HG02798 (cell line): Measurements from ENCODE around the gene ASCC2.
"Not testable (repeated sequence)": the region's sequence is repeated elsewhere in the genome, so short reads cannot be mapped to it uniquely, and the experiment has no call there.

ENCODE experiments used
- ATAC-seq: cut with Tn5 transposase; IDR thresholded peaks from one replicate; pipeline ENCODE4 v1.9.1; 2021; ENCODE audit warnings: mild to moderate bottlenecking; ENCODE audit not compliant: unreplicated experiment, poor library complexity

ASCC2 gene, protein sequence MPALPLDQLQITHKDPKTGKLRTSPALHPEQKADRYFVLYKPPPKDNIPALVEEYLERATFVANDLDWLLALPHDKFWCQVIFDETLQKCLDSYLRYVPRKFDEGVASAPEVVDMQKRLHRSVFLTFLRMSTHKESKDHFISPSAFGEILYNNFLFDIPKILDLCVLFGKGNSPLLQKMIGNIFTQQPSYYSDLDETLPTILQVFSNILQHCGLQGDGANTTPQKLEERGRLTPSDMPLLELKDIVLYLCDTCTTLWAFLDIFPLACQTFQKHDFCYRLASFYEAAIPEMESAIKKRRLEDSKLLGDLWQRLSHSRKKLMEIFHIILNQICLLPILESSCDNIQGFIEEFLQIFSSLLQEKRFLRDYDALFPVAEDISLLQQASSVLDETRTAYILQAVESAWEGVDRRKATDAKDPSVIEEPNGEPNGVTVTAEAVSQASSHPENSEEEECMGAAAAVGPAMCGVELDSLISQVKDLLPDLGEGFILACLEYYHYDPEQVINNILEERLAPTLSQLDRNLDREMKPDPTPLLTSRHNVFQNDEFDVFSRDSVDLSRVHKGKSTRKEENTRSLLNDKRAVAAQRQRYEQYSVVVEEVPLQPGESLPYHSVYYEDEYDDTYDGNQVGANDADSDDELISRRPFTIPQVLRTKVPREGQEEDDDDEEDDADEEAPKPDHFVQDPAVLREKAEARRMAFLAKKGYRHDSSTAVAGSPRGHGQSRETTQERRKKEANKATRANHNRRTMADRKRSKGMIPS

DNA sequence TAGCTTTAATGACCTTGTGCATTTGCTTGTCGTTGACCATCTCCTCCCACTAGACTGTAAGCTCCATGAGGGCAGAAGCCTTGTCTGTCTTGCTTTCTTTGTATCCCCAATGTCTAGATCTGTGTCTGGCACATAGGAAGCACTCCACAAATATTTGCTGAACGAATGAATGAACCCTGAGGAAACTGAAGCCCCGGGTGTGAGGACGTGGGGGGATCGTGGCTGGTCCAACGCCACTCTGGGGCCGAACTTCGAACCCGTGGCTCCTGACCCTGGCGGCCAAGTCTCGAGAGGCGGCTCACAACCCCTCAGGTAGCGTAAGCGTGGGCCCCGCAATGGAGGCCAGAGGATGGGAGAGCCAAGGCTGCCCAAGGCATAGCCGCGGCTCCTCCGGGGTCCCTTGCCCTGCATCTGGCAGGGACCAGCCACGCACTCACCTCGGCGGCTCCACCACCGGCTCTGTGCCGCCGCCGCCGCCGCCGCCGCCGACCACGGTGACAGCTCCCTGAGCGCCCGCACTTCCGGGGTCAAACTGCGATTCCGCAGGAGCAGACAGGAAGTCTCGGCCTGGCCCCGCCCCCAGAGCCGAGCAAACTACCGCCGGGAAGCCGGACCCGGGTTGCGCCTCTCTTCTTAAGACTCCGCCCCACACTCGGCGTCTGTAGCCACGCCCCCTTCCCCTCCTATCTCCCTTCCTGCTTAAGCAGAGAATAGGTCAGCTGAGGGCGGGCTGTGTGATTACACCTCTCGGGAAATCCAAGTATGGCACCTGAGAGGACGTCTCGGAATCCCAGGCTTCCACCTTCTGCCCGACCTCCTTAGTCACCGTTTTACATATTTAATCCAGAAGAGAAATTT is at the start of gene ASCC2:
Gene ASCC2 (minus strand): TSS at position 534 of the 858 bp plus-strand sequence. CDS start 5,949 bp downstream, outside the sequence.
- ATAC-seq, result peak; percentile 98

DNA sequence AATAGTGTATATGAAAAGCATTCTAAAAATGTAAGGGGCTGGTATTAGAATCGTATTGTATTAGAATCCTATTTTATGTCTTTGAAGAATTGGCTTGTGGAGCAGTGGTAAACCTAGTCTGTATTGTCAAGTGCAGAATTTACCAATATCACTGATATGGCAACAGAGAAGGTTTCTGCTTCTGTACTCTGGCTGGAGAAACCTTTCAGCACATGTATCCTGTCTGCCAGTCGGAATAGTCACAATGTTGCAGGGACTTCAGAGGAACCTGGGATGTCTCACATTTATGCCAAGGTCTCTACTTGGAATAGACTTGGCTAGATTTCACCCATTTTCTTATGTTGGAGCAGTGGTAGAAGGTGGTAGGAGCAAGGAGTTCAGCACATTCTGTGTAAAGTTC is 49.3 kb upstream of the ASCC2 start:
- ATAC-seq, result no peak

DNA sequence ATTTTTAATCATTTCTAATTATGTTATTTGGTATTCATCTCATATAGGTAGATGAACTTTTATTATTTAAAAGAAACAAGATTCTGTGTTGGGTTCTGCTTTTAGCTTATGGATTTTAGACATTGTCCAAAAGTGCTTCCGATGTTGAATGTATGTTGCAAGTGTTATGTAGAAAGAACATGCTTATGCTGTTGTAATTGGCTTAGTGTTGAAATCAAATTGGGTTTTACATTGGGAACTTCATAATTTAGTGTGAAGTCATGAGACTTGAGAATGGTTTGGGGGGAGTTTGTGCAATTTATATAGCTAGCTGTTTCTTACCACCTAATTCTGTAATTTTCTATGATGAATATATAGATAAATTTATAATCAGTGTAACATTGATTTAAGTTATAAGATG is 48.5 kb upstream of the ASCC2 start:
- no peak for ATAC-seq

DNA sequence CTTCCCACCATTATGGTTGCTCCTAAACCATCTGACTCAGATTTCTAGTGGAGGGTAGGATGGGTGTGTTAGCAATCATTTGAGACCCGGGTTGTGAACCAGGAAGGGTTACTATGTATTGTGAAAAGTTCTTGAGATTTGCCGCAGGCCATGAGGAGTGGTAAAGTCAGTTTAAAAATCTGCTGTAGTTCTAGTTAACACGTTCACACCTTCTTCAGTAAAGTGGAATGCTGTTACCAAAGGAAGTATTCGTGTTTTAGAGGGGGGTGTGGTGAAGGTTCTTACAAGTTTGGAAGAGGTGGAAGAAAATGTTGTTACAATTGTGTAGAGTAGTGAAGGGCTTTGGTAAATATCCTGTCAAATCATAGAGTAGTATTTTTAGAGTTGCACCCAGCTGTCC is 47.5 kb upstream of the ASCC2 start:
- no peak for ATAC-seq

DNA sequence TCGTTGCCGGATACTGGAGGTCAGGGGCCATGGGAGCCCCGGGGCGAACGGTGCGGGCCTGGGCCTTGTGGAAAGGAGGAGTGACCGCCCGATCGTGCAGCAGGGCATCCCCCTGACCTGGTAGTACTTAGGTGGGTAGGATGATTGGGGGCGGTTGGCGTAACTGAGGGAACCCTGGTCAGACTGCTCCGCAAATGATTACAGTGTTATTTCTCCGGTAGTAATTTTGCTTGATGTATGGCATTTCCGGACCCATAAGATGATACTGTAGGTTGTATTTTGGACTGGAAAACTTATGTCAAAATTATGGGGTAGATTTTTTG is 45.7 kb upstream of the ASCC2 start:
- ATAC-seq, result no peak

DNA sequence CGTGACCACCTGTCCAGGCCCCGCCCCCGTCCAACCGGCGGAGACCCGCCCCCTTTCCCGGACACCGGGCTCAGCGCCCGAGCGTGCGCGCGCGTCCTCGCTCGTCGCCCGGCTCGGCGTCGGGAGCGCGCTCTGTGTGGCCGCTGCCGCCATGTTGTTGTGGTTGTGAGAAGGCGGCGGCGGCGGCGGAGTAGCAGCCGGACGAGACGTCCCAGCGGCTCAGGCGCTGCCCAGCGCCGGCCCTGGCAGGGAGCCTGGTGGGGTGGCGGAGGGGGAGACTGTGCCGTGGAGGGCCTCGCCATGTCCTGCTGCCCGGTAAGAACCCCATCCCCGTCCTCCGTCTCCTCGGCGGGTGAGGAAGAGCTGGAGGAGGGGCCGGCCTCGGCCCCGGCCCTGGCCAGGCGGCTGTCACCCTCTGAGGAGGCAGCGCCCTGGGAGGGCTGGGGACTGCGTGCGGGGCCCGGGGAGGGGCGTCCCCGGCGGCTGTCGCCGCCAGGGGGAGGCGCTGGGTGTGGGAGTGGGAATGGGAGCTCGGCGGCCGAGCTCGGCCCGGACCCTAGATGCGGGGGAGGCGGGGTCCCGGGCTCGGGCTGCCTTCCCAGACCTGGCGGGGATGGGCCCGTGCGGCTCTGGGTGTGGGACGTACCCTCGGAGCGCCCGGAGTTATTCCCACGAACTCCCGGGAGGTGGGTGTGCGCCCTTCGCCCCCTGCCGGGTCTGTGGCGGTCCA is 45.1 kb upstream of the ASCC2 start, which contains the start of gene MTMR3:
Gene MTMR3 (plus strand): TSS at position 130 of the 730 bp plus-strand sequence. CDS start 87,886 bp downstream, outside the sequence.
- ATAC-seq, result peak; percentile 82

DNA sequence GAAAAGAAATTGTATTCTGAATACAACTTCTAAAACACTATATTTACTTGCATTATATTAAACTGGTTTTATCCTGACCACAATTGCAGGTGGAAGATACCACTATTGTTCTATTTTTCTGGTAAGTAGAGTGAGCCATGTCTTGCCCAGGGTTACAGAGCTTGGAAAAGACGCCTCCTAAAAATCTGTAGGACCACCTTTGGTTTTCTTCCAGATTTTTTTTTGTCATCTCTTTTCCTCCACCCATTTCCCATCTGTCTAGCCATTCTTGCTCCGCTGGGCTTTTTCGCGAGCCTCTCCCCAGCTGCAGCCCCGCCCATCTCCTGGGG is 44.6 kb upstream of the ASCC2 start:
- ATAC-seq, result no peak

DNA sequence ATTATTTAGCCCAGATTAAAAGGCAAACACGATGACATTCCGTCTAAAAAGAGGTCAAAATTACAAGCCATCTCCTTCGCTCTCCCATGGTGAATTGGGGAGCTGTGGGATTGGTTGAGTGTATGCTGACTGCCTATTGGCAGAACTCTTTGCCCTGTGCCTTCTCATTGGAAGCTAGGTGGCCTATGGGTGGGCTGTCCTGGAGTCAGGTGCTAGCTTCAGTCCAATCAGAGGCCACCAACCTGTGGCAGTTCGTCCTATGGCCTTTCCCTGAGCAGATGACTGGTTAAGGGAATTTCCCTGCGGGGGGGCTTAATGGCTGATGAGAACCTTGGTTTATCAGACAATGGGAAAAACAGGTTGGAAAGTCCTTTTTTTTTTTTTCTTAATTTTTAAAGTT is 41.7 kb upstream of the ASCC2 start:
- ATAC-seq, result no peak

DNA sequence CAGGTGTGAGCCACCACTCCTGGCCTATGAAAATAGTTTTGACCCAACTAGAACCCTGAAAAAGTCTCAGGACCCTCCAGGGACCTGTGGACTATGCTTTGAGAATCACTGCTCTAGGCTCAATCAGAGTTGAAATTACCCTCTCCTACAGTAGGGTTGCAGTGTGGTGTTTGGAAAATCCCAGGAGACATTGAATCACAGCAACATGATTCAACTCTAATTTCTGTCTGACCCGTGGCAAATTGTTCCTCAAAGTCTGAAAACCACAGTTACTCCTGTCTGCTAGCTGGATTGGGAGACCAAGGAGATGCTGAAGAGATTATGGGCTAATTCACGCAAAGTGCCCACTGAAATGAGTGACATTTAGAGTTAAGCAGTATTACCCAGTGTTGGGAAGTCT is 39.5 kb upstream of the ASCC2 start:
- no peak for ATAC-seq

DNA sequence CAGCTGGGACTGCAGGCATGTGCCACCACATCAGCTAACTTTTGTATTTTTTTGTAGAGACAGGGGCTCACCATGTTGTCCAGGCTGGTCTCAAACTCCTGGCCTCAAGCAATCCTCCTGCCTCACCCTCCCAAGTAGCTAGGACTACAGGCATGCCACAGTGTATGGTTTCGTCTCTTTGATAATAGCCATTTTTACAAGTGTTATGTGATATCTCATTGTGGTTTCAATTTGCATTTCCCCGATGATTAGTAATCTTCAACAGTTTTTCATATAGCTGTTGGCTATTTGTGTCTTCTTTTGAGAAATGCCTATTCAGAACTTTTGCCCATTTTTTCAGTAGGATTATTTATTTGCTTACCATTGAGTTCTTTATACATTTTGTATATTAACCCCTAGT is 35.9 kb upstream of the ASCC2 start:
- ATAC-seq, result no peak

DNA sequence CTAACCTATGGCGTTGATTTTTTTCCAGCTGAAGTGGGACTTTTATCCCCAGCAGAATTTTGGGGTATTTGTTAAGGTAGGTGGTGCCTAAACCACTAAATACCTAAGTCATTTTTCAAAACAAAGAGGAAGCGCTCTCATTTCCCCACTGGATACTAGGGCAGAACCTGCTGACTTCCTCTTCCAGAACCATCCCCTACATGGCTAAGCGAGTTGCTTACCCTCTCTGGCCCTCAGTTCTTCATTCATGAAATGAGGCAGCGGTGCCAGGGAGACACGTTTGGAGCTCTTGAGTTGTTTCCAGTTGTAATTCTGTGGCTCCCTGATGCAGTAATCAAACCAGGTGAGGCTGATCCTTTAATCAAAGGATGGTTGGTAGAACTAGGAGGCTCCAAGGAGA is 34.9 kb upstream of the ASCC2 start:
- no peak for ATAC-seq

DNA sequence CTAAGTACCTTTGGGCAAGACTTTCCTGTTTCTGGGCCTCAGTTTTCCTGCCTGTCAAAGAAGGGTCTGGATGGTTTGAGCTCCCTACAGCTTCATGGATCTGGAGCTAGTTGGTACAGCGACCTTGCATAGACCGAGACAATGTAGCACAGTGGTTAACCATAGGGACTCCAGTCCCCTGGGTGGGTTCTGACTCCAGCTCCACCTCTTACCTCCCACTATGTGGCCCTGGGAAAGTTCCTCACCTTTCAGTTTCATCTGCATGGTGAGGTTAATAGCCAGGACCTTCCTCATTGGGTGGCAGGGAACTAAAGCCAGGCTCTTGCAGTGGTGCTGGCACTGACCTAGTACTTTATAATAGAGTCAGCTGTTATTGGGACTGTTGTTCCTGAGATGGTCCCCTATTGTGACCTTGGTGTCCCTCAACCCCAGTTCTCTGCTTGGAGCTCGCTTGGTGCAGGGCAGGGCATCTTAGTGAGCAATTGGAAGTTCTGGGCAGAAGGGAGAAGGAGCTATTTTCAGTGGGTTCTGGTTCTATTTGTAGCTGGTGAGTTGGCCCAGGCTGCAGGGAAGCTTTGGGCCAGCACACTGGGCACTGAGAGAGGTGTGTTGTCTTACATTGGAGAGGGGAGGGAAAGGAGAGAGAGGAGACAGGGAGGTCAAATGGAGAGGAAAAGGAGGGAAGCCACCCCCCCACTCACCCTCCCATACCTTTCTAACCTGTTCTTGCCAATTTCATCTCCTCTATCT is 34.2 kb upstream of the ASCC2 start:
- no peak for ATAC-seq

DNA sequence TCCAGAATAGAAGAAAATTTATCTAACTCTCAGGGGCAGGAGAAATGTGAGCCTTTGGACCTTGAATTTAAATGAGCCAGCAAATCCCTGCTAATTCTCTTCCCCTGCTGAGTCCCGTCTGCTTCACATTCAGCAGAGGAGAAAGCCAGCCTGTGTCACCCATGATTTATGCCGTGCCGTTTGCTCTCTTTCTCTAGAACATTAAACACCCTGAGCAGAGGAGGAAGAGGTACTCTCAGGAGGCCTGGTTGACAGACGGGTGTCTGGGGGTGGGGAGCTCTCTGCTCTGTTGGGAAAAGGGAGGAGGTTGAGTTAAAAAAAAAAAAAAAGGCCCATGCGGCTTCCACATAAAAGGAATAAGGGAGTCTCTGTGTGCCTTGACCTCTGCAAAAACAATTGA is 33.6 kb upstream of the ASCC2 start:
- ATAC-seq, result no peak

DNA sequence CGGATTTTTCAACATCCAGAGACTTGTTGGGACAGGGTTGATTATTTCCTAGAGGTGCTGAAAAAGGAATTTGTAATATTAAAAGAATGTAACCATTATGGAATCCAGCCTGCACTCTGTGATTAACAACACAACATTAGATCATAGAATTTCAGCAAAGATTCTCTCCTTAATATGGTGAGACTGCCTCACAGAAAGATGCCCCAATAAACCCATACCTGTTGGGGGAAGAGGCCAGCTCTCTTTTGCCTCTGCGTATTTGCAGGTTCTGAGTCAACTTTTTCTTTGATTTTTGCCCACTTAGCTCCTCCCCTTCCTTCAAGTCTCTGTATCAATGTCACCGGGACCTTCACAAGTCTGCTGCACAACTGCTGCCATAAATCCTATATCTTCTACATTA is 32.5 kb upstream of the ASCC2 start:
- ATAC-seq, result no peak

DNA sequence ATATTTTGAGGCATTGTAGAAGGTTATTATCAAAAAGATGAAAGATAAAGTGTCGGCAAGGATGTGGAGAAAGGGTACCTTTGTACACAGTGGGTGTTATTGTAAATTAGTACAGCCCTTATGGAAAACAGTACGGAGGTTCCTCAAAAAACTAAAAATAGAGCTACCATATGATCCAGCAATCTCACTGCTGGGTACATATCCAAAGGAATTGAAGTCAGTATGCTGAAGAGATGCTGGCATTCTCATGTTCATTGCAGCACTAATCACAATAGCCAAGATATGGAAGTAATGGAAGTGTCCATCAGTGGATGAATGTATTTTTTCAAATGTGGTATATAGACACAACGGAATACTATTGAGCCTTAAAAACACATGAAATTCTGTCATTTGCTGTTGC is 29.8 kb upstream of the ASCC2 start:
- no peak for ATAC-seq

DNA sequence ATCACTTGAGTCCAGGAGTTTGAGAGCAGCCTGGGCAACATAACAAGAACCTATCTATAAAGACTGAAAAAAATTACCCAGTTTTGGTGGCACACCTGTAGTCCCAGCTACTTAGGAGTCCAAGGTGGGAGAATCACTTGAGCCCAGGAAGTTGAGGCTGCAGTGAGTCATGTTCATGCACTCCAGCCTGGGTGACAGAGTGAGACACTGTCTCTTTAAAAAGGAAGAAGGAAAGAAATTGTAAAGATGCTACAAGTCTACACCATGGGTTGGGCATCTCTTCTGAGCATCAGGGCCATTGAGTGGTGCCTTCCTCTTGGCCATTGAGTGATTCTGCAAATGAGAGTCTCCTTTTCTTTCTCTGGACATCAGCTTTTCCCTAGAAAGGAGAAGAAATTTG is 29.2 kb upstream of the ASCC2 start:
- ATAC-seq, result no peak

DNA sequence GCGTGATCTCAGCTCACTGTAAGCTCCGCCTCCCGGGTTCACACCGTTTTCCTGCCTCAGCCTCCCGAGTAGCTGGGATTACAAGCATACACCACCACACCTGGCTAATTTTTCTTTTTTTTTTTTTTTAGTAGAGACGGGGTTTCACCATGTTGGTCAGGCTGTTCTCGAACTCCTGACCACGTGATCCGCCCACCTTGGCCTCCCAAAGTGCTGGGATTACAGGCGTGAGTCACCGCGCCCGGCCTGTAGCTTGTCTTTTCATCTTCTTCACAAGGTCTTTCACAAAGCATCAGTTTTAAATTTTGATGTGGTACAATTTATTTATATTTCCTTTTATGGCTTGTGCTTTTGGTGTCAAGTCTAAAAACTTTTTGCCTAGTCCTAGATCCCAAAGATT is 27.5 kb upstream of the ASCC2 start:
- not testable (repeated sequence) for ATAC-seq

DNA sequence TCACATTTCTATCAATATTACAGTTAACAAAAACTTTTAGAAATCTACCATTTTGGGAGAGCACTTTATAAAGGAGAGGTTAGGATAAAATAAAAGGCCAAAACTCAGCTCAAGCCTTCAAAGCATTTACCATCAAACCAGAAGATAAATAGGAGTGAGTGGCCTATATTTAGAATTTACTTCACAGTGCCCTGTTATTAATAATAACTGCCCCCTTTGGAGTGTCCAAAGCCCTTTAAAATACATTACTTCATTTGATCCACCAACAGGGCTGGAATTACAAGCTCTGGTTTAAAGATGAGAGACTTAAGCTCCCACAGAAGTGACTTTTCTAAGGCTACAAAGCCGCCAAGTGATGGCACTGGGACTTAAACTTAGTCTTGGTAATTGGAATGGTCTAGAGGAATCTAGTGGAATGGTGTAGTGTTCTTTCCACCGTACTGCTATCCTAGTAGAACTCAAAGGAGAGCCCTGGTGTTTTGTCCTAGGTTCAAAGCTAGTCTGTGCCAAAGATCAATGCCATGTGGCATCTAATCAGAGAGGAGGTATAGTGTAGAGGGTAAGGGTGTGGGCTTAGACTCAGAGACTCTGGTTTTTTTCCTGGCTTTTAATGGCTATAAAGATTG is 23.7 kb upstream of the ASCC2 start:
- no peak for ATAC-seq
